Activated CD8-positive, alpha-beta T cell treated with anti-CD3 and anti-CD28 coated beads, Interleukin-2, amount 10 ng/mL, durations not matched to agents 7 days and 5 days (primary cell): ENCODE data around the gene PDE4D. TPM values are rescaled to one million over a fixed set of nuclear protein-coding genes. Genes with fewer than 3 reads are reported as not detected.

Experiments
- ATAC-seq: fragments of 150-1000 bp; cut with Tn5 transposase; one replicate; pipeline ENCODE4 v1.10.0; 2021; ENCODE audit warnings: moderate library complexity
- CTCF ChIA-PET: fragments of 350-600 bp; sonication (Branson Sonifier 250); formaldehyde crosslinking; loops from one replicate; lab custom pipeline; 2021; ENCODE audit warnings: antibody characterized with exemption; lab: Charles Lee
- POLR2A ChIA-PET: fragments of 350-600 bp; sonication (Branson Sonifier 250); formaldehyde crosslinking; loops from one replicate; lab custom pipeline; 2021; ENCODE audit warnings: antibody characterized with exemption; lab: Charles Lee
- DNase-seq: peaks from one replicate; pipeline ENCODE4 v3.0.0-alpha.2; 2020
- H3K27ac Mint-ChIP-seq: one replicate; pipeline ENCODE4 v1.8.0; 2021; ENCODE audit warnings: mild to moderate bottlenecking, mixed read lengths
- H3K27me3 Mint-ChIP-seq: one replicate; pipeline ENCODE4 v1.8.0; 2021; ENCODE audit warnings: low read depth, mixed read lengths
- H3K36me3 Mint-ChIP-seq: one replicate; pipeline ENCODE4 v1.8.0; 2021; ENCODE audit warnings: low read depth, mixed read lengths
- H3K4me1 Mint-ChIP-seq: one replicate; pipeline ENCODE4 v1.8.0; 2021; ENCODE audit warnings: low read depth, mixed read lengths
- H3K4me3 Mint-ChIP-seq: one replicate; pipeline ENCODE4 v1.8.0; 2021; ENCODE audit warnings: mild to moderate bottlenecking, mixed read lengths
- H3K9me3 Mint-ChIP-seq: one replicate; pipeline ENCODE4 v1.8.0; 2022; ENCODE audit warnings: mixed read lengths; ENCODE audit not compliant: insufficient read depth
- total RNA-seq, 2 experiments: library from RNA; stranded (reverse); gene quantifications; one replicate each; pipeline ENCODE4 v1.2.3, GENCODE V29; 2021

Gene PDE4D
- total RNA-seq, 2 experiments from 2014 or later: 65.4 to 70.7 TPM

- ATAC-seq (no peak), DNase-seq (no peak)
- no peak overlapping the region for H3K4me3 Mint-ChIP-seq
- no peaks in the 10 kb centered on the region for H3K4me1 Mint-ChIP-seq
- H3K9me3 Mint-ChIP-seq: no peaks in the 10 kb centered on the region
- ChIA-PET POLR2A (no interaction called here), CTCF (interaction anchor here (1.0 to 3.6 kb wide), 3 partner anchors 9 to 188 kb away, joined by 3 to 11 read pairs (median 6); no protein-coding TSS in a partner anchor)
- no peak overlapping the region for H3K27ac Mint-ChIP-seq
- H3K27me3 Mint-ChIP-seq: no peaks in the 10 kb centered on the region
- peaks cover 64% of the 10 kb centered on the region for H3K36me3 Mint-ChIP-seq
Observed at GRCh38 chr5:58986281-58986680, 907.2 kb downstream of the PDE4D start.

- POLR2A ChIA-PET: no interaction called here
- Mint-ChIP-seq H3K4me1 (no peaks in the 10 kb centered on the region), H3K27me3 (no peaks in the 10 kb centered on the region), H3K4me3 (no peak overlapping the region), H3K27ac (no peak overlapping the region), H3K9me3 (no peaks in the 10 kb centered on the region), H3K36me3 (peaks cover 65% of the 10 kb centered on the region)
- ATAC-seq: no peak
- no peak for DNase-seq
- CTCF ChIA-PET: interaction anchor here (0.9 to 3.6 kb wide), 6 partner anchors 9 to 189 kb away, joined by 3 to 11 read pairs (median 3); no protein-coding TSS in a partner anchor
Observed at GRCh38 chr5:58985759-58986158, 907.8 kb downstream of the PDE4D start.

GRCh38 chr5:58985311-58985710 is 908.2 kb downstream of the PDE4D start:
- Mint-ChIP-seq H3K4me1 (no peaks in the 10 kb centered on the region), H3K4me3 (no peak overlapping the region), H3K27me3 (no peaks in the 10 kb centered on the region), H3K9me3 (no peaks in the 10 kb centered on the region), H3K27ac (no peak overlapping the region), H3K36me3 (peaks cover 66% of the 10 kb centered on the region)
- ChIA-PET CTCF (interaction anchor here (0.9 to 3.6 kb wide), 6 partner anchors 9 to 189 kb away, joined by 3 to 11 read pairs (median 3); no protein-coding TSS in a partner anchor), POLR2A (no interaction called here)
- DNase-seq (no peak), ATAC-seq (no peak)

GRCh38 chr5:58983526-58984452 is 909.7 kb downstream of the PDE4D start:
- H3K4me1 Mint-ChIP-seq: no peaks in the 10 kb centered on the region
- peaks cover 66% of the 10 kb centered on the region for H3K36me3 Mint-ChIP-seq
- no peak overlapping the region for H3K4me3 Mint-ChIP-seq
- H3K27me3 Mint-ChIP-seq: no peaks in the 10 kb centered on the region
- ChIA-PET POLR2A (no interaction called here), CTCF (interaction anchor here (0.8 to 3.6 kb wide), 5 partner anchors 12 to 191 kb away, joined by 3 to 11 read pairs (median 4); no protein-coding TSS in a partner anchor)
- no peaks in the 10 kb centered on the region for H3K9me3 Mint-ChIP-seq
- DNase-seq (no peak), ATAC-seq (no peak)
- peak overlapping the region; percentile 36 for H3K27ac Mint-ChIP-seq

GRCh38 chr5:58980890-58981289 is 912.6 kb downstream of the PDE4D start:
- DNase-seq: no peak
- Mint-ChIP-seq H3K9me3 (no peaks in the 10 kb centered on the region), H3K36me3 (peaks cover 69% of the 10 kb centered on the region), H3K27ac (no peak overlapping the region), H3K4me1 (no peaks in the 10 kb centered on the region), H3K4me3 (no peak overlapping the region), H3K27me3 (no peaks in the 10 kb centered on the region)
- ChIA-PET CTCF (no interaction called here), POLR2A (interaction anchor here (1.0 kb wide), 1 partner anchor 15 kb away, joined by 3 read pairs; no protein-coding TSS in a partner anchor)
- no peak for ATAC-seq

- CTCF ChIA-PET: interaction anchor here (2.1 kb wide), 1 partner anchor 93 kb away, joined by 9 read pairs; no protein-coding TSS in a partner anchor
- Mint-ChIP-seq H3K27ac (peak overlapping the region; percentile 34), H3K4me1 (no peaks in the 10 kb centered on the region), H3K9me3 (no peaks in the 10 kb centered on the region), H3K4me3 (no peak overlapping the region), H3K27me3 (no peaks in the 10 kb centered on the region), H3K36me3 (peaks cover 75% of the 10 kb centered on the region)
- ATAC-seq (no peak), DNase-seq (no peak)
- POLR2A ChIA-PET: interaction anchor here (0.8 kb wide), 1 partner anchor 65 kb away, joined by 3 read pairs; no protein-coding TSS in a partner anchor
Observed at GRCh38 chr5:58979090-58979489, 914.4 kb downstream of the PDE4D start.

GRCh38 chr5:58974601-58975000 is 918.9 kb downstream of the PDE4D start:
- POLR2A ChIA-PET: no interaction called here
- H3K27ac Mint-ChIP-seq: peak overlapping the region; percentile 64
- ATAC-seq (no peak), DNase-seq (no peak)
- H3K4me3 Mint-ChIP-seq: no peak overlapping the region
- CTCF ChIA-PET: interaction anchor here (1.5 kb wide), 1 partner anchor 88 kb away, joined by 6 read pairs; no protein-coding TSS in a partner anchor
- H3K36me3 Mint-ChIP-seq: peaks cover 64% of the 10 kb centered on the region
- no peaks in the 10 kb centered on the region for H3K9me3 Mint-ChIP-seq
- no peaks in the 10 kb centered on the region for H3K4me1 Mint-ChIP-seq
- H3K27me3 Mint-ChIP-seq: no peaks in the 10 kb centered on the region

GRCh38 chr5:58974083-58974482 is 919.4 kb downstream of the PDE4D start:
- H3K36me3 Mint-ChIP-seq: peaks cover 59% of the 10 kb centered on the region

GRCh38 chr5:58972301-58972700 is 921.2 kb downstream of the PDE4D start:
- Mint-ChIP-seq H3K27me3 (no peaks in the 10 kb centered on the region), H3K4me1 (no peaks in the 10 kb centered on the region), H3K9me3 (no peaks in the 10 kb centered on the region), H3K36me3 (peaks cover 50% of the 10 kb centered on the region), H3K4me3 (no peak overlapping the region), H3K27ac (no peak overlapping the region)
- ChIA-PET POLR2A (no interaction called here), CTCF (no interaction called here)
- no peak for ATAC-seq
- DNase-seq: no peak

More at GRCh38 chr5:58974083-58974482, 919.4 kb downstream of the PDE4D start:
- no peak overlapping the region for H3K4me3 Mint-ChIP-seq
- no peaks in the 10 kb centered on the region for H3K4me1 Mint-ChIP-seq
- CTCF ChIA-PET: no interaction called here
- DNase-seq (no peak), ATAC-seq (no peak)
- H3K9me3 Mint-ChIP-seq: no peaks in the 10 kb centered on the region
- H3K27me3 Mint-ChIP-seq: no peaks in the 10 kb centered on the region
- no peak overlapping the region for H3K27ac Mint-ChIP-seq
- POLR2A ChIA-PET: interaction anchor here (0.6 kb wide), 1 partner anchor 215 kb away, joined by 3 read pairs; no protein-coding TSS in a partner anchor

GRCh38 chr5:58970766-58971165 is 922.8 kb downstream of the PDE4D start:
- Mint-ChIP-seq H3K36me3 (peaks cover 35% of the 10 kb centered on the region), H3K4me1 (no peaks in the 10 kb centered on the region), H3K27me3 (no peaks in the 10 kb centered on the region), H3K27ac (no peak overlapping the region), H3K4me3 (no peak overlapping the region), H3K9me3 (no peaks in the 10 kb centered on the region)
- ATAC-seq: no peak
- DNase-seq: no peak
- ChIA-PET CTCF (interaction anchor here (1.2 kb wide), 1 partner anchor 15 kb away, joined by 3 read pairs; no protein-coding TSS in a partner anchor), POLR2A (no interaction called here)

GRCh38 chr5:58969795-58970194 is 923.7 kb downstream of the PDE4D start:
- Mint-ChIP-seq H3K36me3 (peaks cover 29% of the 10 kb centered on the region), H3K9me3 (no peaks in the 10 kb centered on the region), H3K27me3 (no peaks in the 10 kb centered on the region), H3K4me1 (no peaks in the 10 kb centered on the region), H3K27ac (no peak overlapping the region), H3K4me3 (no peak overlapping the region)
- ChIA-PET POLR2A (no interaction called here), CTCF (interaction anchor here (0.7 to 2.0 kb wide), 3 partner anchors 78 to 204 kb away, joined by 3 to 6 read pairs (median 4); no protein-coding TSS in a partner anchor)
- ATAC-seq: no peak
- no peak for DNase-seq
